ENCODE measurements around the gene HAUS5. TPM values are rescaled to one million over a fixed set of nuclear protein-coding genes. Genes with fewer than 3 reads are reported as not detected.

Gene HAUS5
- total RNA-seq, 1 experiment from 2014 or later = 31.7 TPM

GRCh38 chr19:35613574-35613973, 1.0 kb downstream of the HAUS5 start:
- Histone ChIP-seq H3K9ac (ENCODE audit: low read length) (peak overlapping the region; percentile 98), H2AFZ (ENCODE audit: low read depth, low read length, poor library complexity, severe bottlenecking) (no peak overlapping the region), H3K79me2 (ENCODE audit: insufficient read depth, low read length) (peaks cover 5% of the 10 kb centered on the region; the same call in 1 of the 2 replicates), H3K9me3 (ENCODE audit: control insufficient read depth in 1 of 2, insufficient read depth in 1 of 2, low read depth in 1 of 2, low read length in 2 of 2) (no peaks in the 10 kb centered on the region), H3K4me1 (ENCODE audit: control insufficient read depth in 1 of 2, insufficient read depth in 2 of 2, low read length in 2 of 2) (peaks cover 10 to 18% of the 10 kb centered on the region in 2 experiments), H3K4me3 (replicated peaks in 1 of 2; ENCODE audit: low read depth in 1 of 2, low read length in 2 of 2) (peak overlapping the region; percentile 93 to 97), H3K27me3 (ENCODE audit: insufficient read depth, low read length) (no peaks in the 10 kb centered on the region), H3K4me2 (ENCODE audit: low read length) (peak overlapping the region; percentile 99), H3K27ac (ENCODE audit: low read depth, low read length) (no peak overlapping the region), H3K36me3 (ENCODE audit: control insufficient read depth in 1 of 2, insufficient read depth in 2 of 2, low read length in 2 of 2) (no peaks in the 10 kb centered on the region; a peak in 2 of 4 replicates), H3K9me2 (ENCODE audit: insufficient read depth) (no peaks in the 10 kb centered on the region), H4K20me1 (ENCODE audit: insufficient read depth) (no peaks in the 10 kb centered on the region)
- intact Hi-C loops (cut with micrococcal nuclease) = no loop called here
- no peak for DNase-seq (ENCODE audit: low read depth, low spot score)
- TF ChIP-seq ZNF274 (IDR thresholded peaks at IDR 0.05; ENCODE audit: low read depth, low read length) = no peak
- no peak for TF ChIP-seq CTCF (IDR thresholded peaks at IDR 0.05 in 2 of 3, conservative IDR thresholded peaks at IDR 0.05 in 1 of 3; ENCODE audit: borderline replicate concordance in 1 of 3, insufficient read depth in 1 of 3, low read depth in 2 of 3, low read length in 2 of 3)
- TF ChIP-seq SIN3A (IDR thresholded peaks at IDR 0.05; ENCODE audit: low read depth) = no peak
- no peak for TF ChIP-seq EGR1 (IDR thresholded peaks at IDR 0.05; ENCODE audit: low read depth)
- no peak for TF ChIP-seq ATF3 (IDR thresholded peaks at IDR 0.05)
- no peak for TF ChIP-seq FOSL1 (IDR thresholded peaks at IDR 0.05; ENCODE audit: low read depth)
- TF ChIP-seq MAX (IDR thresholded peaks at IDR 0.05) = no peak
- no peak for TF ChIP-seq SRF (IDR thresholded peaks at IDR 0.05; ENCODE audit: low read depth)
- no peak for TF ChIP-seq ZBTB33 (IDR thresholded peaks at IDR 0.05; ENCODE audit: extremely low read depth, insufficient replicate concordance, low read length)
- TF ChIP-seq TCF7L2 (IDR thresholded peaks at IDR 0.05; ENCODE audit: borderline replicate concordance, extremely low read depth, insufficient read depth, insufficient read length) = no peak
- TF ChIP-seq CBX3 (IDR thresholded peaks at IDR 0.05; ENCODE audit: low read depth) = no peak
- TF ChIP-seq EZH2 (IDR thresholded peaks at IDR 0.05) = no peak
- TF ChIP-seq SP1 (IDR thresholded peaks at IDR 0.05; ENCODE audit: low read depth) = no peak
- TF ChIP-seq CEBPB (IDR thresholded peaks at IDR 0.05; ENCODE audit: low read depth) = no peak
- no peak for TF ChIP-seq RAD21 (IDR thresholded peaks at IDR 0.05; ENCODE audit: low read depth)
- TF ChIP-seq ZFX (IDR thresholded peaks at IDR 0.05) = no peak
- TF ChIP-seq JUND (IDR thresholded peaks at IDR 0.05) = no peak
- no peak for TF ChIP-seq YY1 (IDR thresholded peaks at IDR 0.05; ENCODE audit: extremely low read depth, insufficient replicate concordance, low read depth, low read length)
- ChIA-PET RAD21 (ENCODE audit: low non-redundant PET in 1 of 2, low total read pairs in 2 of 2, uncharacterized antibody in 2 of 2, unreplicated experiment in 2 of 2) (no interaction called here), POLR2A (interaction anchor here (1.4 kb wide), 1 partner anchor 21 kb away, joined by 4 read pairs; no protein-coding TSS in a partner anchor), CTCF (interaction anchor here (1.4 kb wide), 1 partner anchor 11 kb away, joined by 3 read pairs; no protein-coding TSS in a partner anchor)
- BruUV-seq (replicated peaks) = no TSS peak
- ATAC-seq = no peak
